ENCODE measurements around the gene APOA5. TPM values are rescaled to one million over a fixed set of nuclear protein-coding genes. Genes with fewer than 3 reads are reported as not detected.

The APOA5 gene
- total and polyA plus RNA-seq, 2 of the 4 experiments (the other 2 are of a cell fraction) = not detected

DNA sequence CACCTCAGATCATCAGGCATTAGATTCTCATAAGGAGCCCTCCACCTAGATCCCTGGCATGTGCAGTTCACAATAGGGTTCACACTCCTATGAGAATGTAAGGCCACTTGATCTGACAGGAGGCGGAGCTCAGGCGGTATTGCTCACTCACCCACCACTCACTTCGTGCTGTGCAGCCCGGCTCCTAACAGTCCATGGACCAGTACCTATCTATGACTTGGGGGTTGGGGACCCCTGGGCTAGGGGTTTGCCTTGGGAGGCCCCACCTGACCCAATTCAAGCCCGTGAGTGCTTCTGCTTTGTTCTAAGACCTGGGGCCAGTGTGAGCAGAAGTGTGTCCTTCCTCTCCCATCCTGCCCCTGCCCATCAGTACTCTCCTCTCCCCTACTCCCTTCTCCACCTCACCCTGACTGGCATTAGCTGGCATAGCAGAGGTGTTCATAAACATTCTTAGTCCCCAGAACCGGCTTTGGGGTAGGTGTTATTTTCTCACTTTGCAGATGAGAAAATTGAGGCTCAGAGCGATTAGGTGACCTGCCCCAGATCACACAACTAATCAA is 40.2 kb upstream of the APOA5 start:
- Histone ChIP-seq H4K20me1 (ENCODE audit: insufficient read depth, low read length) (no peaks in the 10 kb centered on the region), H3K4ac (ENCODE audit: low read depth, low read length) (no peak overlapping the region), H3K9me1 (ENCODE audit: insufficient read depth, low read length) (no peaks in the 10 kb centered on the region; the same call in 1 of the 2 replicates), H4K8ac (ENCODE audit: low read depth in 2 of 2, low read length in 2 of 2) (no peak overlapping the region), H2AFZ (replicated peaks; ENCODE audit: low read length, poor library complexity) (no peak overlapping the region), H2BK120ac (ENCODE audit: low read depth, low read length) (no peak overlapping the region), H3K79me1 (ENCODE audit: low read depth in 1 of 2, low read length in 2 of 2) (no peaks in the 10 kb centered on the region), H3K56ac (ENCODE audit: extremely low read depth, insufficient read depth, low read length) (no peak overlapping the region), H3K14ac (replicated peaks; ENCODE audit: low read depth, low read length) (no peak overlapping the region), H3K4me3 (ENCODE audit: insufficient read depth, low read depth, low read length) (no peak overlapping the region), H3K27ac (ENCODE audit: insufficient read depth, low read length) (no peak overlapping the region), H4K91ac (ENCODE audit: insufficient read depth, low read depth, low read length) (no peak overlapping the region), H4K5ac (ENCODE audit: low read depth, low read length) (no peak overlapping the region), H2AK5ac (ENCODE audit: low read depth, low read length) (no peak overlapping the region), H3K23ac (ENCODE audit: low read depth, low read length) (no peak overlapping the region), H2AK9ac (replicated peaks; ENCODE audit: low read depth, low read length, poor library complexity) (no peak overlapping the region), H3K18ac (ENCODE audit: low read depth, low read length) (no peak overlapping the region), H2BK5ac (ENCODE audit: low read depth, low read length, poor library complexity, severe bottlenecking) (no peak overlapping the region), H3K27me3 (ENCODE audit: control insufficient read depth, insufficient read depth, low read length) (peaks cover 8% of the 10 kb centered on the region; the same call in 1 of the 2 replicates), H3K9ac (ENCODE audit: low read depth, low read length) (no peak overlapping the region), H3K9me3 (ENCODE audit: control insufficient read depth, insufficient read depth, low read length) (no peaks in the 10 kb centered on the region), H2BK20ac (ENCODE audit: low read depth, low read length) (no peak overlapping the region), H3K4me1 (ENCODE audit: control insufficient read depth, insufficient read depth, low read length) (peaks cover 7% of the 10 kb centered on the region; the same call in 1 of the 2 replicates), H2BK15ac (ENCODE audit: low read depth, low read length) (no peak overlapping the region), H3K4me2 (ENCODE audit: low read depth, low read length) (no peak overlapping the region), H3K36me3 (ENCODE audit: control insufficient read depth, insufficient read depth, low read length) (no peaks in the 10 kb centered on the region)
- dilution Hi-C loops (cut with HindIII; ENCODE audit: low sequenced_read_pairs, unreplicated experiment) (no loop called here), intact Hi-C loops (cut with micrococcal nuclease) (no loop called here), in situ Hi-C loops (cut with MboI; ENCODE audit: low sequenced_read_pairs) (no loop called here)
- ChIA-PET POLR2A (ENCODE audit: unreplicated experiment) (no interaction called here), CTCF (no interaction called here)
- TF ChIP-seq CEBPB (IDR thresholded peaks at IDR 0.05; ENCODE audit: low read depth, low read length) (no peak), FOS (IDR thresholded peaks at IDR 0.05; ENCODE audit: low read depth, low read length) (no peak)
- TF ChIP-seq, protein P1, sequence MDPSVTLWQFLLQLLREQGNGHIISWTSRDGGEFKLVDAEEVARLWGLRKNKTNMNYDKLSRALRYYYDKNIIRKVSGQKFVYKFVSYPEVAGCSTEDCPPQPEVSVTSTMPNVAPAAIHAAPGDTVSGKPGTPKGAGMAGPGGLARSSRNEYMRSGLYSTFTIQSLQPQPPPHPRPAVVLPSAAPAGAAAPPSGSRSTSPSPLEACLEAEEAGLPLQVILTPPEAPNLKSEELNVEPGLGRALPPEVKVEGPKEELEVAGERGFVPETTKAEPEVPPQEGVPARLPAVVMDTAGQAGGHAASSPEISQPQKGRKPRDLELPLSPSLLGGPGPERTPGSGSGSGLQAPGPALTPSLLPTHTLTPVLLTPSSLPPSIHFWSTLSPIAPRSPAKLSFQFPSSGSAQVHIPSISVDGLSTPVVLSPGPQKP (IDR thresholded peaks at IDR 0.05; ENCODE audit: borderline replicate concordance, low read depth, low read length) = no peak
- TF ChIP-seq, protein P2, sequence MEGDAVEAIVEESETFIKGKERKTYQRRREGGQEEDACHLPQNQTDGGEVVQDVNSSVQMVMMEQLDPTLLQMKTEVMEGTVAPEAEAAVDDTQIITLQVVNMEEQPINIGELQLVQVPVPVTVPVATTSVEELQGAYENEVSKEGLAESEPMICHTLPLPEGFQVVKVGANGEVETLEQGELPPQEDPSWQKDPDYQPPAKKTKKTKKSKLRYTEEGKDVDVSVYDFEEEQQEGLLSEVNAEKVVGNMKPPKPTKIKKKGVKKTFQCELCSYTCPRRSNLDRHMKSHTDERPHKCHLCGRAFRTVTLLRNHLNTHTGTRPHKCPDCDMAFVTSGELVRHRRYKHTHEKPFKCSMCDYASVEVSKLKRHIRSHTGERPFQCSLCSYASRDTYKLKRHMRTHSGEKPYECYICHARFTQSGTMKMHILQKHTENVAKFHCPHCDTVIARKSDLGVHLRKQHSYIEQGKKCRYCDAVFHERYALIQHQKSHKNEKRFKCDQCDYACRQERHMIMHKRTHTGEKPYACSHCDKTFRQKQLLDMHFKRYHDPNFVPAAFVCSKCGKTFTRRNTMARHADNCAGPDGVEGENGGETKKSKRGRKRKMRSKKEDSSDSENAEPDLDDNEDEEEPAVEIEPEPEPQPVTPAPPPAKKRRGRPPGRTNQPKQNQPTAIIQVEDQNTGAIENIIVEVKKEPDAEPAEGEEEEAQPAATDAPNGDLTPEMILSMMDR (conservative IDR thresholded peaks at IDR 0.05; ENCODE audit: low read depth, low read length) = no peak
- no peak for DNase-seq
- WGBS, 2 experiments (ENCODE audit: extremely low coverage in 2 of 2, insufficient read length in 1 of 2) = no CpG with 5 or more reads among the region's 7 CpGs
- ATAC-seq (ENCODE audit: low read depth) = no peak
- no TSS peak for BruUV-seq (replicated peaks)

All from IMR-90 (cell line).